Stomach (tissue), 4 donors: ENCODE data around the gene ERN2.

Source experiments
- CTCF ChIP-seq, 7 experiments: fragments of 450-650 bp in 4 of 7; fragments of 200-600 bp in 3 of 7; sonication (generic) in 3 of 7; IDR thresholded peaks; one replicate each; pipeline ENCODE4 v1.5.1; 2016 to 2019; ENCODE audit warnings: antibody characterized with exemption in 7 of 7, control low read depth in 2 of 7, mild to moderate bottlenecking in 1 of 7
- EP300 ChIP-seq: sonication (generic); formaldehyde crosslinking; IDR thresholded peaks from one replicate; pipeline ENCODE4 v1.6.1; 2017; ENCODE audit warnings: antibody characterized with exemption
- POLR2A ChIP-seq, 4 donors: fragments of 450-650 bp; IDR thresholded peaks; one replicate each; pipeline ENCODE4 v1.6.1; 2016; ENCODE audit warnings: antibody characterized with exemption in 4 of 4, control low read depth in 2 of 4, mild to moderate bottlenecking in 1 of 4, moderate library complexity in 1 of 4
- POLR2AphosphoS5 ChIP-seq, 3 donors: sonication (generic); formaldehyde crosslinking; IDR thresholded peaks; one replicate each; pipeline ENCODE4 v1.6.1; 2016; ENCODE audit warnings: antibody characterized with exemption in 3 of 3

GRCh38 chr16:23668873-23669272 lies 44.1 kb downstream of the ERN2 start:
- TF ChIP-seq CTCF (IDR thresholded peaks at IDR 0.05) = no peak
- no peak for TF ChIP-seq EP300
- TF ChIP-seq POLR2A (IDR thresholded peaks at IDR 0.05) = no peak
- no peak for TF ChIP-seq POLR2AphosphoS5 (IDR thresholded peaks at IDR 0.05)
